Measurements from ENCODE around the gene FMNL2.

GRCh38 chr2:152309352-152310214 is 25.4 kb upstream of the FMNL2 start:
- TF ChIP-seq EZH2 (IDR thresholded peaks at IDR 0.05; ENCODE audit: insufficient read depth, poor library complexity, severe bottlenecking) (no peak), EZH2phosphoT487 (IDR thresholded peaks at IDR 0.05; ENCODE audit: insufficient read depth, low read depth) (no peak)
